Karpas-422 (cell line): ENCODE measurements around the gene UXT. TPM values are rescaled to one million over a fixed set of nuclear protein-coding genes. Genes with fewer than 3 reads are reported as not detected.
"Not testable (repeated sequence)": the region's sequence is repeated elsewhere in the genome, so short reads cannot be mapped to it uniquely, and the experiment has no call there.

Experiments
- DNase-seq: peaks from one replicate; pipeline ENCODE4 v3.0.0-alpha.2; 2015
- H2AFZ ChIP-seq: fragments of 200-600 bp; sonication (generic); 2 replicates; pipeline ENCODE4 v1.6.1; 2014; ENCODE audit warnings: antibody characterized with exemption, low read length, mixed read lengths
- H3K27ac ChIP-seq: fragments of 200-600 bp; sonication (generic); 2 replicates; pipeline ENCODE4 v1.5.1; 2014; ENCODE audit warnings: mild to moderate bottlenecking, low read length, moderate library complexity
- H3K27me3 ChIP-seq: fragments of 200-600 bp; sonication (generic); 2 replicates; pipeline ENCODE4 v1.6.1; 2014; ENCODE audit warnings: low read length, mixed read lengths
- H3K36me3 ChIP-seq: fragments of 200-600 bp; sonication (generic); 2 replicates; pipeline ENCODE4 v1.6.1; 2014; ENCODE audit warnings: low read length, mixed read lengths; ENCODE audit not compliant: insufficient read depth
- H3K4me1 ChIP-seq: fragments of 200-600 bp; sonication (generic); 2 replicates; pipeline ENCODE4 v1.6.1; 2014; ENCODE audit warnings: mild to moderate bottlenecking, low read length, mixed read lengths
- H3K4me2 ChIP-seq: fragments of 200-600 bp; sonication (generic); 2 replicates; pipeline ENCODE4 v1.6.1; 2014; ENCODE audit warnings: low read length, low read depth, mild to moderate bottlenecking; ENCODE audit not compliant: poor library complexity, severe bottlenecking
- H3K4me3 ChIP-seq: fragments of 200-600 bp; sonication (generic); 2 replicates; pipeline ENCODE4 v1.5.1; 2014; ENCODE audit warnings: mild to moderate bottlenecking, antibody characterized with exemption, low read length, mixed read lengths
- H3K79me2 ChIP-seq: fragments of 200-600 bp; sonication (generic); 2 replicates; pipeline ENCODE4 v1.6.1; 2014; ENCODE audit warnings: mild to moderate bottlenecking, low read length, mixed read lengths
- H3K9ac ChIP-seq: fragments of 200-600 bp; sonication (generic); 2 replicates; pipeline ENCODE4 v1.6.0; 2014; ENCODE audit warnings: low read length
- H3K9me2 ChIP-seq: fragments of 200-600 bp; sonication (generic), shearing (Covaris generic); replicated peaks from 2 replicates; pipeline ENCODE4 v1.6.0; 2014; ENCODE audit warnings: mild to moderate bottlenecking, low read length, moderate library complexity; ENCODE audit not compliant: insufficient read depth
- H3K9me3 ChIP-seq: fragments of 300-700, 200-600 bp; sonication (generic); 2 replicates; pipeline ENCODE4 v1.6.1; 2014; ENCODE audit warnings: low read length, mixed read lengths
- H4K20me1 ChIP-seq: fragments of 200-600 bp; sonication (generic); 2 replicates; pipeline ENCODE4 v1.6.1; 2014; ENCODE audit warnings: mild to moderate bottlenecking, antibody characterized with exemption, low read length, low read depth; ENCODE audit not compliant: insufficient read depth
- total RNA-seq: library from RNA; depleted of rRNA; stranded (reverse); fragments of >200 nt; shearing (Covaris generic); gene quantifications from 2 replicates; pipeline ENCODE4 v1.2.3, GENCODE V29; 2014; ENCODE audit warnings: low replicate concordance; rRNA removed

UXT gene
- total RNA-seq, 1 experiment from 2014 or later, result 191 TPM

GRCh38 chrX:47608130-47608810 lies 50.7 kb downstream of the UXT start:
- no peaks in the 10 kb centered on the region for H3K36me3 ChIP-seq
- no peaks in the 10 kb centered on the region for H3K9me2 ChIP-seq
- no peak overlapping the region for H3K27ac ChIP-seq
- no peak overlapping the region for H2AFZ ChIP-seq
- no peak for DNase-seq
- no peaks in the 10 kb centered on the region for H3K4me1 ChIP-seq
- H3K4me3 ChIP-seq, result no peak overlapping the region
- H3K9ac ChIP-seq, result no peak overlapping the region
- no peaks in the 10 kb centered on the region for H3K9me3 ChIP-seq
- H3K27me3 ChIP-seq, result no peaks in the 10 kb centered on the region
- H4K20me1 ChIP-seq, result no peaks in the 10 kb centered on the region
- H3K79me2 ChIP-seq, result no peaks in the 10 kb centered on the region
- H3K4me2 ChIP-seq, result no peak overlapping the region

GRCh38 chrX:47607091-47607490 lies 51.9 kb downstream of the UXT start:
- no peak overlapping the region for H3K27ac ChIP-seq
- no peaks in the 10 kb centered on the region for H3K4me1 ChIP-seq
- H4K20me1 ChIP-seq, result no peaks in the 10 kb centered on the region
- H3K9ac ChIP-seq, result no peak overlapping the region
- no peaks in the 10 kb centered on the region for H3K9me2 ChIP-seq
- H3K36me3 ChIP-seq, result no peaks in the 10 kb centered on the region
- no peaks in the 10 kb centered on the region for H3K79me2 ChIP-seq
- H3K4me3 ChIP-seq, result no peak overlapping the region
- no peak for DNase-seq
- no peaks in the 10 kb centered on the region for H3K27me3 ChIP-seq
- no peak overlapping the region for H2AFZ ChIP-seq
- H3K4me2 ChIP-seq, result no peak overlapping the region
- no peaks in the 10 kb centered on the region for H3K9me3 ChIP-seq

GRCh38 chrX:47605024-47605423 lies 54.0 kb downstream of the UXT start:
- no peak overlapping the region for H3K9ac ChIP-seq
- no peak overlapping the region for H3K4me3 ChIP-seq
- no peaks in the 10 kb centered on the region for H3K9me2 ChIP-seq
- no peak overlapping the region for H2AFZ ChIP-seq
- H3K79me2 ChIP-seq, result no peaks in the 10 kb centered on the region
- no peaks in the 10 kb centered on the region for H3K27me3 ChIP-seq
- no peaks in the 10 kb centered on the region for H3K36me3 ChIP-seq
- no peak for DNase-seq
- no peak overlapping the region for H3K4me2 ChIP-seq
- no peaks in the 10 kb centered on the region for H3K4me1 ChIP-seq
- H4K20me1 ChIP-seq, result no peaks in the 10 kb centered on the region
- no peak overlapping the region for H3K27ac ChIP-seq
- no peaks in the 10 kb centered on the region for H3K9me3 ChIP-seq

- not testable (repeated sequence) for DNase-seq, H2AFZ ChIP-seq, H3K27me3 ChIP-seq, H3K4me1 ChIP-seq, H3K79me2 ChIP-seq, H3K36me3 ChIP-seq, H3K4me3 ChIP-seq, H3K9me2 ChIP-seq, H3K4me2 ChIP-seq, H3K27ac ChIP-seq, H3K9me3 ChIP-seq, H4K20me1 ChIP-seq, H3K9ac ChIP-seq
Observed at GRCh38 chrX:47603125-47603524, 55.9 kb downstream of the UXT start.

Other genes with a start within 250 kb of the UXT start
- gene ZNF41, start 176.0 kb downstream of the UXT start, total RNA-seq, result 9.7 and 11.1 TPM in 2 replicates
- gene ARAF, start 98.0 kb downstream of the UXT start, total RNA-seq, result 16.4 and 16.5 TPM in 2 replicates
- 0.29 and 0.56 TPM in 2 replicates for gene TIMP1, start 76.7 kb downstream of the UXT start, total RNA-seq
- not detected in 2 replicates for gene SYN1, start 39.3 kb downstream of the UXT start, total RNA-seq
- gene CFP, start 29.2 kb downstream of the UXT start, total RNA-seq, result 0.11 and 0.54 TPM in 2 replicates
- gene ELK1, start 8.6 kb downstream of the UXT start, total RNA-seq, result 24.2 and 27.8 TPM in 2 replicates
- 6.1 and 12.3 TPM in 2 replicates for gene ZNF81, start 177.7 kb upstream of the UXT start, total RNA-seq